GM18519 (cell line): ENCODE results near the gene OR8B2.
"Not testable (repeated sequence)": the region's sequence is repeated elsewhere in the genome, so short reads cannot be mapped to it uniquely, and the experiment has no call there.

ENCODE experiments used
- ATAC-seq: cut with Tn5 transposase; IDR thresholded peaks from one replicate; pipeline ENCODE4 v1.9.1; 2021; ENCODE audit warnings: mild to moderate bottlenecking, moderate library complexity; ENCODE audit not compliant: unreplicated experiment, low FRiP score

OR8B2 gene, protein sequence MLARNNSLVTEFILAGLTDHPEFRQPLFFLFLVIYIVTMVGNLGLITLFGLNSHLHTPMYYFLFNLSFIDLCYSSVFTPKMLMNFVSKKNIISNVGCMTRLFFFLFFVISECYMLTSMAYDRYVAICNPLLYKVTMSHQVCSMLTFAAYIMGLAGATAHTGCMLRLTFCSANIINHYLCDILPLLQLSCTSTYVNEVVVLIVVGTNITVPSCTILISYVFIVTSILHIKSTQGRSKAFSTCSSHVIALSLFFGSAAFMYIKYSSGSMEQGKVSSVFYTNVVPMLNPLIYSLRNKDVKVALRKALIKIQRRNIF

DNA sequence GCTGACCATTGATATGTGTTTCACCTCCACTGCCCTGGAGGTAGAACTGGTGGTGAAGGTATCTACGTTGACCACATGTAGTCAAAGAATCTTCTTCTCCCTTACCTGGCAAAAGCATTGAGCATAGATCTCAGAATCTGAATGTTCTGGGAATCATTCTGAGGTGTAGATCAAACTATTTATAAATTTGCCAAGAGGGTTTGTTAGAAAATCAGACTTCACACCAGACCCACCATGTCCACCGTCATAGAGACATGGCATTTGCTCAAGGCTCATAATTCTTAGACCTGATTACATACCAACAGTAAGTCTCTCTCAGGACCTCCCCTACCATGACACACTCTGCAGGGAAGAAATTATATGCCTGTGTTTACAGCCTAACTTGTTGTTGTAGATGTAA is at the start of gene OR8B2:
Gene OR8B2 (minus strand): TSS at position 101 of the 400 bp plus-strand sequence. CDS start 1,156 bp downstream, outside the sequence.
- no peak for ATAC-seq

DNA sequence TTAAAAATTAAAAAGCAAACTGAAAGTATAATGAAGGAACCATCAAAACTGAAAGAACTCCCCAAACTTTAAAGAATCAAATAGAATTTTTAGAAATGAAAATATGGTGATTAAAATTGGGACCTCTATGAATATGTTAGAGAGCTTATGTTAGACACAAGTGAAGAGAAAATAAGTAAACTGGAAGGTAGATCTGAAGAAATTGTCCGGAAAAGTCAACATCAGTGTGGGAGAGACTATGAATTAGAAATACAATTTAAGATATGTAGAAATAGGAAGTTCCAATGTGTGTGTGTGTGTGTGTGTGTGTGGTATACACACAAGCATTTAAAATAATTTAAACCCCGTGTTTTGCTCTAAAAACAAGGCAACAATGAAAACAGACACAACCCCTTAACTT is 45.3 kb upstream of the OR8B2 start:
- no peak for ATAC-seq

DNA sequence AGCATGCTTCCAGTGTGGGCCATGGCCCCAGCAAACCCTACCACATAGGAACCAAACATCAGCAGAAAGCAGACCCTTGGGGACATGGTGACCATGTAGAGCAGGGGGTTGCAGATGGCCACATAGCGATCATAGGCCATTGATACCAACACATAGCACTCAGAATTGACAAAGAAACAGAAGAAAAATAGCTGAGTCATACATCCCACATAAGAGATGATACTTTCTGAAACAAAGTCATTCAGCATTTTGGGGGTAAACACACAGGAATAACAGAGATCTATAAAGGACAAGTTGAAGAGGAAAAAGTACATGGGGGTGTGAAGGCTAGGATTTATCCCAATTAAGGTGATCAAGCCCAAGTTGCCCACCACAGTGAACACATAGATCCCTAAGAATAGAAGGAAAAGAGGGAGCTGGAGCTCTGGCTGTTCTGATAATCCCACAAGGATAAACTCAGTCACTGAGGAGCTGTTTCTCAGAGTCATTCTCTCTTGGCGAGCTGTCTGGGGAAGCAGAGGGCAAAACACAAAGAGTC is 40.2 kb upstream of the OR8B2 start, which contains the start of gene OR8B4:
Gene OR8B4 (minus strand): TSS at position 488 of the 538 bp plus-strand sequence. CDS start 0 bp downstream, at position 488.
- no peak for ATAC-seq

GRCh38 chr11:124421043-124421442 is 36.7 kb upstream of the OR8B2 start:
- no peak for ATAC-seq

- ATAC-seq: no peak
Measured at GRCh38 chr11:124415356-124415923, 31.1 kb upstream of the OR8B2 start.

DNA sequence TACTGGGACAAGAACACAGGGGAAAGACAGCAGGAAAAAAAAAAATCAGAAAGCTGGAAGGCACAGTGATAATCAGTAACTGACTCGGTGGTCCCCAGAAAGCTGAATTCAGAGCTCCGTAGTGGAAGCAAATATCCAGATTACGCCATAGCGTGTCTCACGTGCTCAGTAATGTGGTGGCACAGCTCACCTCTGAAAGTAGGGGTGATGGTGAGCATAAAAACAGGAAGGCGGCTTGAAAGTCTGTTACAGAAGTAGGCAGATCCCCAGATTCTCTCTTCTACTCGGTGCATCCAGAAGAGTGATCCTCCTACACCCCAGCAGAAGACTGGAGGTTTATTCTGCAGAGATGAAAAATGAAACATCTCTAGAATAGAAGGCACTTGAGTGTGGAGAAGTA is 25.6 kb upstream of the OR8B2 start:
- ATAC-seq: no peak

DNA sequence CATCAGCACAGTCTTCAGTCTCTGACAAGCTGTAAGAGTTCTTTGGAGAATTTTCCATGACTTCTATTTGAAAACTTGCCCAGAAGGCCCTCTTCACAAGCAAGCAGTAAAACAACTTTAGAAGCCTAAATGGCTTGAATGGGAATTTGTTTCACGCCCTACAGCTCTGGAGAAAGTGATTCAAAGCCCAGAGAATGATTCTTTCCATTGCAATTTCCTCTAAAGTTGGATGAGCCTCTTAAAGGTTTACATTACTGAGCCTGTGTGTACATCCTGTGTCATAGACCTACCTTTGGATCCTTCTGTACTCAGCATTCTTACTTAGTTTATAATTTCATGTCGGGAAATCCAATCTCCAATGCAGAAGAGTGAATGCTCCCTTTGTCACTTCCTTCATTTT is 21.3 kb upstream of the OR8B2 start:
- no peak for ATAC-seq

DNA sequence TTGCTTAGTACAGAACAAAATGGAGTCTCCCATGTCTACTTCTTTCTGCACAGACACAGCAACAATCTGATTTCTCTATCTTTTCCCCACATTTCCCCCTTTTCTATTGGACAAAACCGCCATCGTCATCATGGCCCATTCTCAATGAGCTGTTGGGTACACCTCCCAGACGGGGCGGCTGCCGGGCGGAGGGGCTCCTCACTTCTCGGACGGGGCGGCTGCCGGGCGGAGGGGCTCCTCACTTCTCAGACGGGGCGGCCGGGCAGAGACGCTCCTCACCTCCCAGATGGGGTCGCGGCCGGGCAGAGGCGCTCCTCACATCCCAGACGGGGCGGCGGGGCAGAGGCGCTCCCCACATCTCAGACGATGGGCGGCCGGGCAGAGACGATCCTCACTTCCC is 18.9 kb upstream of the OR8B2 start:
- ATAC-seq: not testable (repeated sequence)

DNA sequence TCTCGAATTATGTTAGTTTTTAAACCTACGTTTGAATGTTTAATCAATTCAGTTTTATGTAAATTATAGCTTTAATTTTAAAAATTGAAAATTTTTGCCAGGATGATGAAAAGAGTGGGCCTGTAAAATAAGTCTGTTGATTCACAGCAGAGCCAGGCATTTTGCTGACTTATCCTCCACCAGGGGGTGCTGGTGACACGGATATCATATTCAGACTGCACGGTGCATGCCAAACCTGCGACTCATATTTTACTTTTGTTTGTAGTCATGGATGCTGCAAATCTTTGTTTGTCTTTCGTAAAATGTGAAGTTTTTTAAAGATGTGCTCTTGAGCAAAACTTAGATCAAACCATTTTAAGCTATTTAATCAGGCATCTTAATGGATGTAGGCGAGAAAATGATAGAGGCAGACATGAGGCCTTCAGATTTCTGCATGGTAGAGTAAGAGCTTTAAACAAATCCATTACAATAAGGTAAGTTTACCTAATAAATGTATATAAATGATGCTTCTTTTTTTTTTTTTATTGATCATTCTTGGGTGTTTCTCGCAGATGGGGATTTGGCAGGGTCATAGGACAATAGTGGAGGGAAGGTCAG is 18.1 kb upstream of the OR8B2 start:
- ATAC-seq: peak; percentile 80

- no peak for ATAC-seq
Measured at GRCh38 chr11:124398924-124399323, 14.6 kb upstream of the OR8B2 start, which contains the start of gene OR8B3. Gene OR8B3 (minus strand): TSS chr11:124399024. CDS start chr11:124397351, 1,673 bp downstream.

DNA sequence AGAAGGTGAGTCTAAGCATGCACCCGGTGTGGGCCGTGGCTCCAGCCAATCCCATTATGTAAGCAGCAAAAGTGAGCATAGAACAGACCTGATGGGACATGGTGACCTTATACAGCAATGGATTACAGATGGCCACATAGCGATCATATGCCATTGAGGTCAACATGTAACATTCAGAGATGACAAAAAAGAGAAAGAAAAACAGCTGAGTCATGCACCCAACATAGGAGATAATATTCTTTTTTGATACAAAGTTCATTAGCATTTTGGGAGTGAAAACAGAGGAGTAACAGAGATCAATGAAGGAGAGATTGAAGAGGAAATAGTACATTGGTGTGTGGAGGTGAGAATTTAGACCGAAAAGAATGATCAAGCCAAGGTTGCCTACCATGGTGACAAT is 12.5 kb upstream of the OR8B2 start:
- ATAC-seq: not testable (repeated sequence)

GRCh38 chr11:124394408-124394807 is 10.1 kb upstream of the OR8B2 start:
- no peak for ATAC-seq

- ATAC-seq: not testable (repeated sequence)
Measured at GRCh38 chr11:124382857-124383256, 1.4 kb downstream of the OR8B2 start.

- ATAC-seq: no peak
Measured at GRCh38 chr11:124380585-124380984, 3.7 kb downstream of the OR8B2 start.

- no peak for ATAC-seq
Measured at GRCh38 chr11:124376280-124376679, 8.0 kb downstream of the OR8B2 start.

GRCh38 chr11:124359566-124359965 is 24.7 kb downstream of the OR8B2 start:
- no peak for ATAC-seq

GRCh38 chr11:124346311-124346955 is 37.9 kb downstream of the OR8B2 start:
- no peak for ATAC-seq

DNA sequence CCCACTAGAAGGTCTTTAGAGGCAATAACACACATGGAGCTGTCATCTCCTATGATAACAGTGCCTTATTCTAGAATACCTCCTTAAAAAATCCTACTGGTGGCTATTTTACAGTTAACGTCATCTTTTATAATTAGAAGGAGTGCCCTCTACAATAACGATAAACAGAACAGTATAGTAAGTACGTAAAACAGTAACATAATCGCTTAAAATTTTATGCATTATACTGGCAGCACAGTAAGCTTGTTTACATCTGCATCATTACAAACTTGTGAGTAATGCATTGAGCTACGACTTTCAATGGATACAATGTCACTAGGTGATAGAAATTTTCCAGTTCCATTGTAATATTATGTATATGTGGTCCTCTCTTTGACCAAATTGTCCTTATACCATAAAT is 40.0 kb downstream of the OR8B2 start:
- ATAC-seq: no peak

DNA sequence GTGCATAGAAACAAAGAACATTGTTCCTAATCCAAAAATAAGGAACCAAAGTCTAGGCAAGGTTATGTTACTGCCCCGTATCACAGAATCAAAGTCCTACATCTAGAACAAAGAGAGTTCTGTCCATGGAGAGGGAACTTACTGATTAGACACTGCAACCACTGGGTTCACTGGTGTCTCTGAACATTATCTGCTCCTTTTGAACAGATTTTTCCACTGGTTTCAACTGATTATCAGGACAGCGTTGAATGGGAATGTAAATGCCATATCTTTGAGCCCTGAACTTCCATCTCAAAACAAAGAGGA is 44.2 kb downstream of the OR8B2 start:
- ATAC-seq: no peak

DNA sequence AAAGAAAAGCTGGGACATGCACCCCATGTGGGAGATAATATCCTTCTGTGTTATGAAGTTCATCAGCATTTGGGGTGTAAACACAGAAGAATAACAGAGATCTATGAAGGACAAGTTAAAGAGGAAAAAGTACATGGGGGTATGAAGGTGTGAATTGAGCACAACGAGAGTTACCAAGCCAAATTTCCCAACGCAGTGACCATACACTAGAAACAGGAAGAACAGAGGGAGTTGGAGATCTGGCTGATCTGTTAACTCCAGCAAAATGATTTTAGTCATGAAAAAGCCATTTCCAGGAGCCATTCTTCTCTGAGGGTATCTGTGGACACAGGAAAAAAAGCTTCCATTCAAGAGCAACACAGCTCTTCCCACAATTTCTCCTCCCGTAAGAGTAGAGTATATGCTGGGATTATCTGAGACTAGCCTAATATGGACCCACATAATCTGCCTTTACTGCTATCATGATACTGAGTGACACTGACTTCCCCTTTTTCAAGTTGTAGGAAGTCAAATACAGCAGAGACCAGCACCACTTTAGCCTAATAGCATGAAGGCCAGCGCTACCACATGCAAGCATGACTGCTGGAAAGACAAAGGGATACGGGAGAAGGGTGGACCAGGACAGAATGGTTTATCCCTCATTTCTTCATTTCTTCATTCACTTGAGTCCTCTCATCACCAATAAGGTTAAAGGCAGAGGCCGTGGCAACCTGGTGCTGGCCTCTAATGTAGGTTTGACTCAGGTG is 44.7 kb downstream of the OR8B2 start:
- no peak for ATAC-seq
